HEK293 (cell line): ENCODE results near the gene RNF2.
"Not testable (repeated sequence)": the region's sequence is repeated elsewhere in the genome, so short reads cannot be mapped to it uniquely, and the experiment has no call there.

Experiments used
- KLF7 ChIP-seq: fragments of 450-650 bp; formaldehyde crosslinking; IDR thresholded peaks from 2 replicates; pipeline ENCODE4 v1.5.1; 2016; ENCODE audit warnings: missing biosample characterization, missing genetic modification characterization, borderline replicate concordance
- ZNF394 ChIP-seq: fragments of 450-650 bp; formaldehyde crosslinking; IDR thresholded peaks from 2 replicates; pipeline ENCODE4 v1.5.1; 2016; ENCODE audit warnings: missing biosample characterization, missing genetic modification characterization, mild to moderate bottlenecking, moderate library complexity, borderline replicate concordance
- ZNF530 ChIP-seq: fragments of 450-650 bp; formaldehyde crosslinking; IDR thresholded peaks from 2 replicates; pipeline ENCODE4 v1.5.1; 2016; ENCODE audit warnings: low read depth, missing biosample characterization, missing genetic modification characterization
- TF ChIP-seq, protein P1 (sequence below): fragments of 450-650 bp; formaldehyde crosslinking; IDR thresholded peaks from 2 replicates; pipeline ENCODE4 v1.5.1; 2016; ENCODE audit warnings: missing biosample characterization, missing genetic modification characterization

DNA sequence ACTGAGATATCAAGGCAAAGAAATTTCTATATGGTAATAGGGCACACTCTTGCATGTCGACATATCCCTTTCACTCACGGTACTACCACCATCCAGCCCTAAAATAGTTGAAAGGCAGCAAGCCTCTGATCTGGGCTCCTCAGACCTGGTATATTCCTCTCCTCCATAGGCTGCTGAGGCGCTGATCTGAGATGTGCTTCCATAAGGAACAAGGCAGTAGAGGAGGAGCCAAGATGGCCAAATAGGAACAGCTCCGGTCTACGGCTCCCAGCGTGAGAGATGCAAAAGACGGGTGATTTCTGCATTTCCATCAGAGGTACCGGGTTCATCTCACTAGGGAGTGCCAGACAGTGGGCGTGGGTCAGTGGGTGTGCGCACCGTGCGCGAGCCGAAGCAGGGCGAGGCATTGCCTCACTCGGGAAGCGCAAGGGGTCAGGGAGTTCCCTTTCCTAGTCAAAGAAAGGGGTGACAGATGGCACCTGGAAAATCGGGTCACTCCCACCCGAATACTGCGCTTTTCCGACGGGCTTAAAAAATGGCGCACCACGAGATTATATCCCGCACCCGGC lies 44.0 kb upstream of the RNF2 start:
- TF ChIP-seq, protein P1, sequence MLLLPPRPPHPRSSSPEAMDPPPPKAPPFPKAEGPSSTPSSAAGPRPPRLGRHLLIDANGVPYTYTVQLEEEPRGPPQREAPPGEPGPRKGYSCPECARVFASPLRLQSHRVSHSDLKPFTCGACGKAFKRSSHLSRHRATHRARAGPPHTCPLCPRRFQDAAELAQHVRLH: not testable (repeated sequence)
- not testable (repeated sequence) for TF ChIP-seq ZNF530 (tag by site-specific recombination); KLF7 (tag by site-specific recombination); ZNF394
